BLaER1 treated with 17β-estradiol and CSF1 and Interleukin-3, amounts not matched to agents 10 nM and 100 nM (cell line): Measurements from ENCODE around the gene RACK1.
"Not testable (repeated sequence)": the region's sequence is repeated elsewhere in the genome, so short reads cannot be mapped to it uniquely, and the experiment has no call there.

Experiments
- H3K27ac ChIP-seq, 11 experiments: shearing (Covaris generic); formaldehyde crosslinking; 2 replicates each; pipeline ENCODE4 v1.8.1; 2022
- H3K27me3 ChIP-seq, 11 experiments: shearing (Covaris generic); formaldehyde crosslinking; 2 replicates each; pipeline ENCODE4 v1.8.1; 2022
- H3K36me3 ChIP-seq, 11 experiments: shearing (Covaris generic); formaldehyde crosslinking; 2 replicates each; pipeline ENCODE4 v1.8.1; 2022
- H3K4me1 ChIP-seq, 10 experiments: shearing (Covaris generic); formaldehyde crosslinking; 2 replicates each; pipeline ENCODE4 v1.8.1; 2022
- H3K4me2 ChIP-seq, 11 experiments: shearing (Covaris generic); formaldehyde crosslinking; 2 replicates each; pipeline ENCODE4 v1.8.1; 2022
- H3K4me3 ChIP-seq, 10 experiments: shearing (Covaris generic); formaldehyde crosslinking; 2 replicates each; pipeline ENCODE4 v1.8.1; 2022
- H3K9ac ChIP-seq, 11 experiments: shearing (Covaris generic); formaldehyde crosslinking; 2 replicates each; pipeline ENCODE4 v1.8.1; 2022
- H3K9me3 ChIP-seq, 11 experiments: shearing (Covaris generic); formaldehyde crosslinking; replicated peaks in 1 of 11; 2 replicates each; pipeline ENCODE4 v1.8.1; 2022
- H4K20me1 ChIP-seq, 11 experiments: shearing (Covaris generic); formaldehyde crosslinking; 2 replicates each; pipeline ENCODE4 v1.8.1; 2022
- Cebpa-rat ChIP-seq, 11 experiments: shearing (Covaris generic); IDR thresholded peaks; 2 replicates each; pipeline ENCODE4 v1.8.1; 2022

The RACK1 gene

DNA sequence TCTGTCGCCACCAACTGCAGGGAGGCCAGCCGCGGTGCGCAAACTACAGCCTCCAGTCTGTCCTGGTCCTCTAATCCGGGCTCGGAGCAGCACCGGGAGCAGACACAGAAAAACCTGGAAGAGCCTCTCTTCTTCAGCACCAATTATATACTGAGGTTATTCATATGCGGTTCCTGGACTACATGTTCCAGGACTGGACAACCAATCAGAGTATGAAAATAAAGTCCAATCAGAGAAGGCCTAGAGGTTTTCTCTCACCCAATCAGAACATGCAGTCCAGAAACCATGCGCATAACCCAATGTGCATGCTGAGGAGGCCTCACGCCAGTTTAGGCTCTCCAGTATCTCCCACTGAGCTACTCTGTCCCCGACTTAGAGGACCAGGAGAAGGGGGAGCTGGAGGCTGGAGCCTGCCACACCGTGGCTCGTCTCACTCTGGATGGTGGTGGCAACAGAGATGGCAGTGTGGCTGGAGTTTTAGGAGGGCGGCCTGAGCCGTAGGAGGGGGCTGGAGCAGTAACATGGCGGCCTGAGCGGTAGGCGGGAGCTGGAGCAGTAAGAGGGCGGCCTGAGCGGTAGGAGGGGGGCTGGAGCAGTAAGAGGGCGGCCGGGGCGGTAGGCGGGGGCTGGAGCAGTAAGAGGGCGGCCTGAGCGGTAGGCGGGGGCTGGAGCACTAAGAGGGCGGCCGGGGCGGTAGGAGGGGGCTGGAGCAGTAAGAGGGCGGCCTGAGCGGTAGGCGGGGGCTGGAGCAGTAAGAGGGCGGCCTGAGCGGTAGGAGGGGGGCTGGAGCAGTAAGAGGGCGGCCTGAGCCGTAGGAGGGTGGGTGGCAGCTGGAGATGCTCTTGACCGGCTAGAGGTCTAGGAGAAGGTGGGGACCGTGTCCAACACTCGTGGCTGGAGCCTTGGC is 37.6 kb upstream of the RACK1 start:
- Histone ChIP-seq H3K9ac (no peak overlapping the region), H3K4me1 (no peaks in the 10 kb centered on the region), H3K27me3 (no peaks in the 10 kb centered on the region), H3K9me3 (no peaks in the 10 kb centered on the region), H3K4me3 (no peak overlapping the region), H3K36me3 (no peaks in the 10 kb centered on the region), H4K20me1 (no peaks in the 10 kb centered on the region), H3K27ac (no peak overlapping the region), H3K4me2 (no peak overlapping the region)
- TF ChIP-seq Cebpa-rat (IDR thresholded peaks at IDR 0.05): no peak

DNA sequence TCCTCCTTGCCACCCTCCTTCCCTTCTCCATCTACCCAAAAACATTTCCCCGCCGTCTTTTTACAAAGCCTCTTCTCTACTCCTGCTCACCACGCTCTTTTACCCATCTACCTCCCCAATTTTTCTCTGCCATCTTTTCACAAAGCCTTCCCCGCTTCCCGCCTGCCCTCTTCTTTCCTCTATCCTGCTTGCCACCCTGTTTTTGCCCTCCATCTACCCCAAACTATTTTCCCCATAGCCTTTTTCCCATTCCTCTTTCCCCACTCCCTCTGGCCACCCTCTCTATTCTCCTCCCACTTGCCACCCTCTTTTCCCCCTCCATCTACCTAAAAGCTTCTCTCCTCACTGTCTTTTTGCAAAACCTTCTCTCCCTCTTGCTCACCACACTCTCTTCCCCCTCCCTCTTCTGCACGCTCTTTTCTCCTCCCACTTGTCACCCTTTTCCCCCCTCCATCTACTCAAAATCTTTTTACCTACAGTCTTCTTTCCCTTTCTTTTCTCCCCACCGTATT is 36.6 kb upstream of the RACK1 start:
- H3K9ac ChIP-seq: no peak overlapping the region
- TF ChIP-seq Cebpa-rat (IDR thresholded peaks at IDR 0.05): no peak
- no peak overlapping the region for H3K4me3 ChIP-seq

GRCh38 chr5:181273433-181273744 is 29.7 kb upstream of the RACK1 start:
- H3K4me2 ChIP-seq, H3K27me3 ChIP-seq, H4K20me1 ChIP-seq, H3K4me3 ChIP-seq, H3K9ac ChIP-seq, H3K27ac ChIP-seq, H3K4me1 ChIP-seq, H3K9me3 ChIP-seq: not testable (repeated sequence)
- H3K36me3 ChIP-seq: peaks cover 0 to 11% (median 0%) of the 10 kb centered on the region in 11 experiments; a peak in 3 of 22 replicates

More for the DNA sequence above, 36.6 kb upstream of the RACK1 start:
- Histone ChIP-seq H3K4me1 (no peaks in the 10 kb centered on the region), H4K20me1 (no peaks in the 10 kb centered on the region), H3K36me3 (no peaks in the 10 kb centered on the region), H3K9me3 (no peaks in the 10 kb centered on the region), H3K27me3 (no peaks in the 10 kb centered on the region), H3K4me2 (no peak overlapping the region), H3K27ac (no peak overlapping the region)

- no peak for TF ChIP-seq Cebpa-rat (IDR thresholded peaks at IDR 0.05)
- Histone ChIP-seq H3K9me3 (no peaks in the 10 kb centered on the region), H4K20me1 (no peaks in the 10 kb centered on the region), H3K36me3 (peaks cover 0 to 11% (median 0%) of the 10 kb centered on the region in 11 experiments; a peak in 3 of 22 replicates), H3K4me2 (no peak overlapping the region), H3K9ac (no peak overlapping the region), H3K4me3 (no peak overlapping the region), H3K4me1 (no peaks in the 10 kb centered on the region), H3K27ac (no peak overlapping the region), H3K27me3 (no peaks in the 10 kb centered on the region)
Measured at GRCh38 chr5:181271081-181271480, 27.4 kb upstream of the RACK1 start.

DNA sequence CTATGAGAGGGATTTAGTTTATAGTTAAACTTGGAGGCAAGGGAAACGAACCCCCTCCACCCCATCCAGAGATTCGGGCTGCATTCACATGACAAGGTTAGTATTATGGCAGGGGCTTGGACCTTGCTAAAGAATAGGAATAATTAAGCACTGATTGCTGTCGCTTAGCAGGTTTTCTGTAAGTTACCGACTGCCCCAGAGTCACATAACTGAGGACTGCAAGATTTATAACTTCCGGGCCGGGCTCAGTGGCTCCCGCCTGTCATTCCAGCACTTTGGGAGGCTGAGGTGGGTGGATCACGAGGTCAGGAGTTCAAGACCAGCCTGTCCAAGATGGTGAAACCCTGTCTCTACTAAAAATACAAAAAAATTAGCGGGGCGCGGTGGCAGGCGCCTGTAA is 24.2 kb upstream of the RACK1 start:
- not testable (repeated sequence) for H3K27ac ChIP-seq, H3K4me2 ChIP-seq, H3K9ac ChIP-seq

DNA sequence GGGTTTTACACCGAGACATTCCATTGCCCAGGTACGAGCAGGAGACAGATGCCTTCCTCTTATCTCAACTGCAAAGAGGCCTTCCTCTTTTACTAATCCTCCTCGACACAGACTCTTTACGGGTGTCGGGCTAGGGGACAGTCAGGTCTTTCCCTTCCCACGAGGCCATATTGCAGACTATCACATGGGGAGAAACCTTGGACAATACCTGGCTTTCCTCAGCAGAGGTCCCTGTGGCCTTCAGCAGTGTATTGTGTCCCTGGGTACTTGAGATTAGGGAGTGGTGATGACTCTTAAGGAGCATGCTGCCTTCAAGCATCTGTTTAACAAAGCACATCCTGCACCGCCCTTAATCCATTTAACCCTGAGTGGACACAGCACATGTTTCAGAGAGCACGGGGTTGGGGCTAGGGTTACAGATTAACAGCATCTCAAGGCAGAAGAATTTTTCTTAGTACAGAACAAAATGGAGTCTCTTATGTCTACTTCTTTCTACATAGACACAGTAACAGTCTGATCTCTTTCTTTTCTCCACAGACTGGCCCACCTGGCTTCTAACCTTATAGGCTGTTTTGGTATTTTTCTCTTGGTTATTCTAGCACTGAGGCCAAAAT is 23.7 kb upstream of the RACK1 start:
- H3K9ac ChIP-seq, H3K27me3 ChIP-seq, H3K4me3 ChIP-seq, H4K20me1 ChIP-seq, H3K4me1 ChIP-seq, H3K4me2 ChIP-seq, H3K27ac ChIP-seq, H3K9me3 ChIP-seq: not testable (repeated sequence)
- peaks cover 10 to 32% (median 19%) of the 10 kb centered on the region in 11 experiments for H3K36me3 ChIP-seq

More for the DNA sequence above, 24.2 kb upstream of the RACK1 start:
- H3K4me1 ChIP-seq, H3K27me3 ChIP-seq, H3K9me3 ChIP-seq, H3K4me3 ChIP-seq, H4K20me1 ChIP-seq: not testable (repeated sequence)
- peaks cover 10 to 33% (median 17%) of the 10 kb centered on the region in 11 experiments for H3K36me3 ChIP-seq

DNA sequence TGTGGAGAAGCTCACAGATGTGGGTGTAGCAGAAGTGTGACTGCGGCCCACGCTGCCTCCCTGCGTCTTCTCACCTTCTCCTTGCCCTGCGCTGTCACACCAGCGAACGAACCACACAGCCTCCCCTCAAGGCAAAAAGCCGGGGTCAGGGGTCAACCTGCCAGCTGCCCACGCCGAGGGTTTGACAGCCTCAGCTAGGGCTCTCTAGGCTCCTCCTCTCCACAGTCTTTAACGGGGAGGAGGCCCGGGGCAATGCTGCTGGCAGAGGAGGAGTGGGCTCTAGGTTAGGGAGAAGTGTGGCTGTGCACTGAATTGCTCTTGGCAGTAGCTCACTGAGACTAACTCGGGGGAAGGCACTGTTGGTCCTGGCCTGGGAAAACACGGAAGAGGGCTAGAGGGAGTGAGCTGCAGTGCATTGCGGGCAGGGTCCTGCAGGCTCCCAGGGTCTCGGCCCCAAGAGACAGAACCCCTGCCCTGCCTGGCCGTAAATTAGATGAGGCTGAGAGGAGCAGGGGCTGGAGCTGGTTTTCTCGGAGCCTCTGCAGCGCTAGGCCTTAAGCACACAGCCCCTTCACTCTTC is 21.5 kb upstream of the RACK1 start:
- Histone ChIP-seq H3K27ac (no peak overlapping the region), H3K27me3 (no peaks in the 10 kb centered on the region), H4K20me1 (peaks cover 0 to 14% (median 2%) of the 10 kb centered on the region in 11 experiments; a peak in 12 of 22 replicates), H3K4me3 (no peak overlapping the region), H3K4me1 (peaks cover 4 to 11% (median 9%) of the 10 kb centered on the region in 10 experiments; a peak in 18 of 20 replicates), H3K4me2 (no peak overlapping the region), H3K36me3 (peaks cover 10 to 32% (median 17%) of the 10 kb centered on the region in 11 experiments), H3K9me3 (no peaks in the 10 kb centered on the region), H3K9ac (peak overlapping the region in 1 of 11 experiments; percentile 29; a peak in 1 of 22 replicates)
- TF ChIP-seq Cebpa-rat (IDR thresholded peaks at IDR 0.05): no peak

- Histone ChIP-seq H3K27ac (no peak overlapping the region), H3K4me2 (no peak overlapping the region), H3K9ac (no peak overlapping the region), H3K27me3 (no peaks in the 10 kb centered on the region), H3K36me3 (peaks cover 10 to 32% (median 17%) of the 10 kb centered on the region in 11 experiments), H3K4me1 (peaks cover 20 to 26% (median 24%) of the 10 kb centered on the region in 10 experiments), H3K4me3 (no peak overlapping the region), H3K9me3 (no peaks in the 10 kb centered on the region), H4K20me1 (peaks cover 8 to 29% (median 18%) of the 10 kb centered on the region in 11 experiments; a peak in 19 of 22 replicates)
- TF ChIP-seq Cebpa-rat (IDR thresholded peaks at IDR 0.05): no peak
Measured at GRCh38 chr5:181263633-181264032, 19.9 kb upstream of the RACK1 start.

GRCh38 chr5:181261320-181262049 is 17.8 kb upstream of the RACK1 start:
- peaks cover 24 to 51% (median 31%) of the 10 kb centered on the region in 11 experiments for H3K36me3 ChIP-seq
- H3K4me3 ChIP-seq: peak overlapping the region; percentile 73 to 96 (median 92)
- no peaks in the 10 kb centered on the region for H3K9me3 ChIP-seq
- H3K27ac ChIP-seq: peak overlapping the region; percentile 98 to 100 (median 100)
- peak overlapping the region; percentile 93 to 100 (median 99) for H3K4me2 ChIP-seq
- no peak for TF ChIP-seq Cebpa-rat (IDR thresholded peaks at IDR 0.05)
- H3K27me3 ChIP-seq: no peaks in the 10 kb centered on the region
- peak overlapping the region; percentile 99 to 100 (median 100) for H3K9ac ChIP-seq
- peaks cover 37 to 47% (median 44%) of the 10 kb centered on the region in 10 experiments for H3K4me1 ChIP-seq
- peaks cover 28 to 51% (median 39%) of the 10 kb centered on the region in 11 experiments; a peak in 20 of 22 replicates for H4K20me1 ChIP-seq
